Mesothelial cell of epicardium (in vitro differentiated cells): ENCODE measurements around the gene ZBTB4. TPM values are rescaled to one million over a fixed set of nuclear protein-coding genes. Genes with fewer than 3 reads are reported as not detected.

Source experiments
- DNase-seq, 2 experiments: peaks; one replicate each; pipeline ENCODE4 v3.0.0; 2021; ENCODE audit warnings: low spot score in 2 of 2; ENCODE audit not compliant: unreplicated experiment in 2 of 2
- H3K27ac Mint-ChIP-seq: 2 replicates; pipeline ENCODE4 v1.8.0; 2021; ENCODE audit warnings: mixed read lengths
- H3K27me3 Mint-ChIP-seq: 2 replicates; pipeline ENCODE4 v1.8.0; 2021; ENCODE audit warnings: low read depth, mixed read lengths
- H3K36me3 Mint-ChIP-seq: 2 replicates; pipeline ENCODE4 v1.8.0; 2021; ENCODE audit warnings: mixed read lengths
- H3K4me1 Mint-ChIP-seq: 2 replicates; pipeline ENCODE4 v1.8.0; 2021; ENCODE audit warnings: mixed read lengths
- H3K4me3 Mint-ChIP-seq: 2 replicates; pipeline ENCODE4 v1.8.0; 2021; ENCODE audit warnings: mild to moderate bottlenecking, moderate library complexity, mixed read lengths
- H3K9me3 Mint-ChIP-seq: 2 replicates; pipeline ENCODE4 v1.8.0; 2021; ENCODE audit warnings: mixed read lengths
- total RNA-seq: library from RNA; stranded (reverse); gene quantifications from 3 replicates; pipeline ENCODE4 v1.2.1, GENCODE V29; 2021
- TF ChIP-seq, protein P1 (sequence below): fragments of 200-600 bp; sonication (generic); IDR thresholded peaks from one replicate; pipeline ENCODE4 v1.5.0; 2021; ENCODE audit warnings: antibody characterized with exemption; ENCODE audit not compliant: unreplicated experiment

The ZBTB4 gene
- total RNA-seq, 1 donor from 2014 or later: 39.7 TPM

DNA sequence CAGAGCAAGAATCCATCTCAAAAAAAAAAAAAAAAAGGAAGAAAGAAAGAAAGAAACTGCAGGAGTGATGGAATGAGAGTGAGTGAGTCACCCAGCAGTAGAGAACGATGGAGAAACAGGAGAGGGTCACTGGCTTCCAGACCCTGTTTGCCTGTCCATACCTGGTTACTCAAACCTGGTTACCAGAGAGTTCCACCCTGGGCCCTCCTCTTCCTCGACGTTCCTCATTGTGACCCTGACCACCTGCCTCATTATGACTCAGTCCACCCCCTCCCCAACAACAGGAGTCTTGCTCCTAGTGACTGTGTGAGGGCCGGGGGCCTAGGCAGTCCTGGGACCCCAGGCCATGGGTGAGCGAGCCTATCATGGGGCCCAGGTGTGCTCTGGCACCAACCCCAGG lies 50.9 kb downstream of the ZBTB4 start, which contains the start of gene SPEM3:
Gene SPEM3, plus strand, starts transcription at position 301 of the 400 bp plus-strand sequence. Its CDS starts 46 bp downstream, at position 347.
- Mint-ChIP-seq H3K4me3 (no peak within 1 kb of the TSS), H3K9me3 (no peaks in the 10 kb centered on the region), H3K4me1 (no peaks in the 10 kb centered on the region), H3K27me3 (no peaks in the 10 kb centered on the region), H3K27ac (no peak within 1 kb of the TSS), H3K36me3 (no peaks in the 10 kb centered on the region)
- no peak for DNase-seq
- TF ChIP-seq, protein P1, sequence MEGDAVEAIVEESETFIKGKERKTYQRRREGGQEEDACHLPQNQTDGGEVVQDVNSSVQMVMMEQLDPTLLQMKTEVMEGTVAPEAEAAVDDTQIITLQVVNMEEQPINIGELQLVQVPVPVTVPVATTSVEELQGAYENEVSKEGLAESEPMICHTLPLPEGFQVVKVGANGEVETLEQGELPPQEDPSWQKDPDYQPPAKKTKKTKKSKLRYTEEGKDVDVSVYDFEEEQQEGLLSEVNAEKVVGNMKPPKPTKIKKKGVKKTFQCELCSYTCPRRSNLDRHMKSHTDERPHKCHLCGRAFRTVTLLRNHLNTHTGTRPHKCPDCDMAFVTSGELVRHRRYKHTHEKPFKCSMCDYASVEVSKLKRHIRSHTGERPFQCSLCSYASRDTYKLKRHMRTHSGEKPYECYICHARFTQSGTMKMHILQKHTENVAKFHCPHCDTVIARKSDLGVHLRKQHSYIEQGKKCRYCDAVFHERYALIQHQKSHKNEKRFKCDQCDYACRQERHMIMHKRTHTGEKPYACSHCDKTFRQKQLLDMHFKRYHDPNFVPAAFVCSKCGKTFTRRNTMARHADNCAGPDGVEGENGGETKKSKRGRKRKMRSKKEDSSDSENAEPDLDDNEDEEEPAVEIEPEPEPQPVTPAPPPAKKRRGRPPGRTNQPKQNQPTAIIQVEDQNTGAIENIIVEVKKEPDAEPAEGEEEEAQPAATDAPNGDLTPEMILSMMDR: no peak

DNA sequence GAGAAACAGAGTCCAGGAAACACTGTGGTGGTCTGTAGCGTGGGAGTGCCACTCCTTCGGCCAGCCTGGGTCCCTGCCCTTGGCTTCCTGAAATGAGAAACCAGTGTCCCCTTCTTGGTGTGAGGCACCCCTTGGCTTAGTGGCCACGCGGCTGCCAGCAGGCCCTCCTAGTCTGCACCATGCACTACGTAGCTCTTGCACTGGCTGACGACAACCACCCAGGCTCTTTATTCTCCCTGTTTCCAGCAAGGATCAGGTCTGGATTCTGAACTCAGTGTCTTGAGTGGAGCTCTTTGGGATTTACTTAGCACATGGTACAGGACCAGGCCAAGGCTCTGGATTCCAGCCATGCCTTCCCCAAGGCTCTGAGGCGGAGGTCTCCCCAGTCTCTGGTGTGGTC lies 51.9 kb downstream of the ZBTB4 start:
- H3K36me3 Mint-ChIP-seq: no peaks in the 10 kb centered on the region
- H3K4me1 Mint-ChIP-seq: no peaks in the 10 kb centered on the region
- no peak overlapping the region for H3K4me3 Mint-ChIP-seq
- TF ChIP-seq, protein P1: no peak
- no peaks in the 10 kb centered on the region for H3K27me3 Mint-ChIP-seq
- DNase-seq: no peak
- no peak overlapping the region for H3K27ac Mint-ChIP-seq
- no peaks in the 10 kb centered on the region for H3K9me3 Mint-ChIP-seq

DNA sequence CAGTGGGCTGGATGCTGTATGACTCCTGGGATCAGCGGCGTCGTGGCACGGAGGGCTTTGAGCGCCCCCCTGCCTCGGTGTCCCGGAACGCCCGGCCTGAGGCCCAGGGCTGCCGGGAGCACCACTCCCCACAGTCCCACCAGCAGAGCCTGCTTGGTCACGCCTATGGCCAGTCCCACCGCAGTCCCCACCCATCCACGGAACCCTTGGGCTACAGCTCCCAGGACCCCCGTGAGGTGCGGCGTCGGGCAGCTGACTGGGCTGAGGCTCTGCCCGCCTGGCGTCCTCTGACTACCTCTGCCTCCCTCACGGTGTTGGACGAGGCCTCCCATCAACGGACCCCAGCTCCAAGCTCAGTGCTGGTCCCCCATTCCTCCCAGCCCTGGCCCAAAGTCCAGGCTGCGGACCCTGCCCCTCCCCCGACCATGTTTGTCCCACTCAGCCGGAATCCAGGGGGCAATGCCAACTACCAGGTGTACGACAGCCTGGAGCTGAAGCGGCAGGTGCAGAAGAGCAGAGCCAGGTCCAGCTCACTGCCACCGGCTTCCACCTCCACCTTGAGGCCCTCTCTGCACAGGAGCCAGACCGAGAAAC lies 52.4 kb downstream of the ZBTB4 start:
- no peak for DNase-seq

DNA sequence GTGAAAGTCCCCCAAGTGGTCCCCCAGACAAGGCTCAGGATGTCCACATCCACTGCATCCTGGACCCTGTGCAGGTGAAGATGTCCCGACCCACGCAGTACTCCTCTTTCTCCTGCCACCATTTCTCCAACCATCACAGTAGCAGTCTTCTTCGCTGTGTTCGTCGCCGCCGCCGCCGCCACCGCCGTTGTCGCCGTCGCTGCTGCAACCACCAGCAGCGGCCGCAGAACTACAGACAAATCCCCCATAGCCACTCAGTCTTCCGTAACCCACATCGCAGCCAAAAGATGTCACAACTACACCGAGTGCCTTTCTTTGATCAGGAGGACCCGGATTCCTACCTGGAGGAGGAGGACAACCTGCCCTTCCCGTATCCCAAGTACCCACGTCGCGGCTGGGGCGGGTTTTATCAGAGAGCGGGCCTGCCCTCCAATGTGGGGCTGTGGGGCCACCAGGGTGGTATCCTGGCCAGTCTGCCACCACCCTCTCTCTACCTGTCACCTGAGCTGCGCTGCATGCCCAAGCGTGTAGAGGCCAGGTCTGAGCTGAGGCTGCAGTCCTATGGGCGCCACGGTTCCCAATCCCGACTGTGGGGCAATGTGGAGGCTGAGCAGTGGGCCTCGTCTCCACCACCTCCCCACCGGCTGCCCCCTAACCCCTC lies 53.1 kb downstream of the ZBTB4 start:
- H3K9me3 Mint-ChIP-seq: no peaks in the 10 kb centered on the region
- no peak overlapping the region for H3K27ac Mint-ChIP-seq
- no peak overlapping the region for H3K4me3 Mint-ChIP-seq

More for the DNA sequence above, 52.4 kb downstream of the ZBTB4 start:
- H3K4me3 Mint-ChIP-seq: no peak overlapping the region
- no peaks in the 10 kb centered on the region for H3K9me3 Mint-ChIP-seq
- no peaks in the 10 kb centered on the region for H3K36me3 Mint-ChIP-seq
- no peaks in the 10 kb centered on the region for H3K4me1 Mint-ChIP-seq
- H3K27ac Mint-ChIP-seq: no peak overlapping the region
- TF ChIP-seq, protein P1: no peak
- no peaks in the 10 kb centered on the region for H3K27me3 Mint-ChIP-seq

DNA sequence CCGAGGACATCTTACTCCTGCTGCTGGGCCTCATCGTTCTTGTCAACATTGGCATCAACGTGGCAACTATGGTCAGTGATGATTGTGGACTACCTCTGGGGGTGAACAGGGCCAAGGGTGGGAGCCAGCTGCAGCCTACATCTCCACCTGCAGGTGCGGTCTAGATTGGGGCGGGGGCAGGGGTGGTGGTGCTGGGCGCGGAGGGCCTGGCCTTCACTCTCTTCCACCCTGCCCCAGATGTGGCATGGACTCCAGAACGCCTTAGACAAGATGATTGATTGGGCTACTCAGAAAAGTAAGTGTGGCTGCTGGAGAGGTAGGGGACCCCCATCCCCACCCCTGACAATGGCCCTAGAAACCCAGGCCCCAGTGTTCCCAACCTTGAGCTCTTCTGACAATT lies 53.7 kb downstream of the ZBTB4 start:
- no peak overlapping the region for H3K27ac Mint-ChIP-seq
- no peaks in the 10 kb centered on the region for H3K9me3 Mint-ChIP-seq
- DNase-seq: no peak
- H3K27me3 Mint-ChIP-seq: no peaks in the 10 kb centered on the region
- no peaks in the 10 kb centered on the region for H3K4me1 Mint-ChIP-seq
- TF ChIP-seq, protein P1: no peak
- H3K4me3 Mint-ChIP-seq: no peak overlapping the region
- H3K36me3 Mint-ChIP-seq: no peaks in the 10 kb centered on the region

More for the DNA sequence above, 53.1 kb downstream of the ZBTB4 start:
- TF ChIP-seq, protein P1: no peak
- no peak for DNase-seq
- H3K27me3 Mint-ChIP-seq: no peaks in the 10 kb centered on the region
- no peaks in the 10 kb centered on the region for H3K36me3 Mint-ChIP-seq
- no peaks in the 10 kb centered on the region for H3K4me1 Mint-ChIP-seq
